Measurements from ENCODE around the gene RAB9B.

- TF ChIP-seq, protein P1, sequence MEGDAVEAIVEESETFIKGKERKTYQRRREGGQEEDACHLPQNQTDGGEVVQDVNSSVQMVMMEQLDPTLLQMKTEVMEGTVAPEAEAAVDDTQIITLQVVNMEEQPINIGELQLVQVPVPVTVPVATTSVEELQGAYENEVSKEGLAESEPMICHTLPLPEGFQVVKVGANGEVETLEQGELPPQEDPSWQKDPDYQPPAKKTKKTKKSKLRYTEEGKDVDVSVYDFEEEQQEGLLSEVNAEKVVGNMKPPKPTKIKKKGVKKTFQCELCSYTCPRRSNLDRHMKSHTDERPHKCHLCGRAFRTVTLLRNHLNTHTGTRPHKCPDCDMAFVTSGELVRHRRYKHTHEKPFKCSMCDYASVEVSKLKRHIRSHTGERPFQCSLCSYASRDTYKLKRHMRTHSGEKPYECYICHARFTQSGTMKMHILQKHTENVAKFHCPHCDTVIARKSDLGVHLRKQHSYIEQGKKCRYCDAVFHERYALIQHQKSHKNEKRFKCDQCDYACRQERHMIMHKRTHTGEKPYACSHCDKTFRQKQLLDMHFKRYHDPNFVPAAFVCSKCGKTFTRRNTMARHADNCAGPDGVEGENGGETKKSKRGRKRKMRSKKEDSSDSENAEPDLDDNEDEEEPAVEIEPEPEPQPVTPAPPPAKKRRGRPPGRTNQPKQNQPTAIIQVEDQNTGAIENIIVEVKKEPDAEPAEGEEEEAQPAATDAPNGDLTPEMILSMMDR (IDR thresholded peaks at IDR 0.05): no peak
- no peak for TF ChIP-seq POLR2A (IDR thresholded peaks at IDR 0.05)
- TF ChIP-seq EP300 (IDR thresholded peaks at IDR 0.05): no peak
Observed at GRCh38 chrX:103800318-103800717, 31.7 kb downstream of the RAB9B start.
